Measurements from ENCODE around the gene KCNMA1.

Gene KCNMA1

DNA sequence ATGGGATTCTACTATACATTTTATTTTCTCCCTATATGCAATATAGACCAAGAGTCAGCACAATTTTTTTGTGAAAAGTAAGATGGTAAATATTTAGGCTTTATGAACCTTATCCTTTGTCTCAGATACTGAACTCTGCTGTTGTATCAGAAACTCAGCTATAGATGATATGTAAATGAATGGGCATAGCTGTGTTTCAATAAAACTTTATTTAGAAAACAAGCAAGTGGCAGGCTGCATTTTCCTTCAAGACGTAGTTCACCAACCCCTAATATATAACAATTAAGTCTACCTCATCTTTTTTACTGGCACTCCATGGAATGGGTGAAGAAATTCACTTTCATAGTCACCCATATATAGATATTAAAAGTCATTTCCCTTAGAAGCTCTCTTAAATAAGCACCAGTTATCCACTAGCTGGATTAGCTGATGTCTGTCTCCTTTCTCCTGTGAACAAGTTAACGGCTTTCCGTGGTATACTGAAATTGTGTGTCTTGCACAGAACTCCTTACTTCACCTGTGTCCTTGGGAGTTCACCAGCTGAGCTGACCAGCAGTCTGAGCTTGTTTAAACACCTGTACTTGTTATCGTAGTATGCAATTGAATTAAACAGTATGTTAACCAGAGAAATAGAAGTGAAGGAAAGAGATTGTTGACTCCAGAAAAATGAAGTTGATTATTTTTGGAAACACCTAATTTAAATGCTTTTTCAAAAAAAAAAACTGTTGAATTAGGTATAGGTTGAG, 770.6 kb downstream of the KCNMA1 start:
- H3K4me3 ChIP-seq: no peak overlapping the region
- no peak overlapping the region for H3K27ac ChIP-seq
- TF ChIP-seq Cebpa-rat (IDR thresholded peaks at IDR 0.05): no peak
- no peaks in the 10 kb centered on the region for H3K4me1 ChIP-seq
- H3K36me3 ChIP-seq: no peaks in the 10 kb centered on the region
- no peak overlapping the region for H3K4me2 ChIP-seq
- no peaks in the 10 kb centered on the region for H3K27me3 ChIP-seq
- no peaks in the 10 kb centered on the region for H3K9me3 ChIP-seq
- no peak overlapping the region for H3K9ac ChIP-seq
- H4K20me1 ChIP-seq: no peaks in the 10 kb centered on the region

DNA sequence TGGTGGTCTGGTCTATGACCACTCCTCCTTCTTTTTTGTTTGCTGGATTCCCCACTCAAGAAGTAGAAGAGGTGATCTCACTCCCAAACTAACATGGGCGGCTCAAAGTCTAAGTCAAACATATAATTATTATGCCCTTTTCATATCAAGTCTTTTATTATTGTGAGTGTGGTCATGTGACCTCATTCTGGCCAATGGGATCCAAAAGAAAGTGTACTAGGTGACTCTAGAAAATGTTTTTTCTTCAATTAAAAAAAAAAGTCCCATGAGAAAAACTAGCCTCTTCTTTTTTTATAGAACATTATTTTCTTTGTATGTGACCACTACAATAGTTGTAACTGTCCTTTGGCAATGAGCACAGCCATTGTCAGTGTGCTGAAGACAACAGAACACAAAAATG, 772.7 kb downstream of the KCNMA1 start:
- no peak for TF ChIP-seq Cebpa-rat (IDR thresholded peaks at IDR 0.05)
- no peaks in the 10 kb centered on the region for H3K9me3 ChIP-seq
- no peak overlapping the region for H3K27ac ChIP-seq
- H4K20me1 ChIP-seq: no peaks in the 10 kb centered on the region
- H3K4me1 ChIP-seq: no peaks in the 10 kb centered on the region
- H3K4me3 ChIP-seq: no peak overlapping the region
- no peaks in the 10 kb centered on the region for H3K27me3 ChIP-seq
- H3K36me3 ChIP-seq: no peaks in the 10 kb centered on the region
- no peak overlapping the region for H3K9ac ChIP-seq
- no peak overlapping the region for H3K4me2 ChIP-seq

DNA sequence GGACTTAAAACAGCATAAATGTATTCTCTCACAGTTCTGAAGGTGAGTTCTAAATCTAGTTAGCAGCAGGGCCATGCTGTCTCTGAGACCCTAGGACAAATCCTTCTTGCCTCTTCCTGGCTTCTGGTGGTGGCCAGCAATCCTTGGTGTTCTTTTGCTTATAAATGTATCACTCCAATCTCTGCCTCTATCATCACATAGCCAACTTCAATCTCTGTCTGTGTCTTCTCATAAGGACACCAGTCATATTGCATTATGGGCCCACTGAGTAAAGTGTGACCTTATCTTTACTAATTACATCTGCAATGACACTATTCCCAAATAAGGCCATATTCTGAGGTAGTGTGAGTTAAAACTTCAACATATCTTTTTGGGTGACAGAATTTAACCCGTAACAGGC, 778.9 kb downstream of the KCNMA1 start:
- H3K9me3 ChIP-seq: no peaks in the 10 kb centered on the region
- no peaks in the 10 kb centered on the region for H3K4me1 ChIP-seq
- no peak overlapping the region for H3K9ac ChIP-seq
- H3K4me3 ChIP-seq: no peak overlapping the region
- H3K27me3 ChIP-seq: no peaks in the 10 kb centered on the region
- no peaks in the 10 kb centered on the region for H3K36me3 ChIP-seq
- H3K4me2 ChIP-seq: no peak overlapping the region
- no peaks in the 10 kb centered on the region for H4K20me1 ChIP-seq
- TF ChIP-seq Cebpa-rat (IDR thresholded peaks at IDR 0.05): no peak
- H3K27ac ChIP-seq: no peak overlapping the region

DNA sequence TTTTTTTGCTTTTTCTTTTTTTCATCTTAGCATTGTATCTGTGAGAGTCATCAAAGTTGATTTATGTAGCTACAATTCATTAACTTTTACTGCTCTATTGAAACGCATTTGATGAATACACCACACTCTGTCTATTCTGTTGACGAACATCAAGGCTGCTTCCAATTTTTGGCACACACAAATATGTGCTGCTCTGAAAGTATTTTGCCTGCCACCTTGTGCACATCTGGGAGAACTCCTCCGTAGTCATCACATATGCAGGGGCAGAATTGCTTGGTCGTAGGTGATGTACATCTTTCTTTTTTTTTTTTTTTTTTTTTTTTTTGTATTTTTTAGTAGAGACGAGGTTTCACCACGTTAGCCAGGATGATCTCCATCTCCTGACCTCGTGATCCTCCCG, 796.8 kb downstream of the KCNMA1 start:
- no peaks in the 10 kb centered on the region for H3K27me3 ChIP-seq
- no peak for TF ChIP-seq Cebpa-rat (IDR thresholded peaks at IDR 0.05)
- no peak overlapping the region for H3K4me3 ChIP-seq
- H3K36me3 ChIP-seq: no peaks in the 10 kb centered on the region
- no peak overlapping the region for H3K27ac ChIP-seq
- no peaks in the 10 kb centered on the region for H4K20me1 ChIP-seq
- H3K4me1 ChIP-seq: no peaks in the 10 kb centered on the region
- no peak overlapping the region for H3K4me2 ChIP-seq
- no peak overlapping the region for H3K9ac ChIP-seq
- H3K9me3 ChIP-seq: peaks cover 4% of the 10 kb centered on the region; the same call in 1 of the 2 replicates

DNA sequence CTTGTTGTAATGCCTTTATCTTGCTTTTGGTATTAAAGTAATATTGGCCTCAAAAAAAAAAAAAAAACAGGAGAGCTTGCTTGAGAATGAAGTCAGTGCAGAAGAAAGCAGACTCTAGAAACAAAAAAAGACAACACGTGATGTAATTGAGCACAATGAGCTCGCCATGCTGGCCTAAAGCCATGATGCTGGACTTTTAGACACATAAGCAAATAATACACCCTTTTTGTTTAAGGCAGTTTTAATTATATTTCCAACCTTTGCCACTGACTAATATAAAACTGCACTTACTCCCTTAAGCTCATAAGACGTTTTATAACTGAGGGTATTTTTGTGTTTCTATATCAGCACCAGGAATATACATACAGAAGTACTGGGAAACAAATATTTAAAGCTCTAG, 798.3 kb downstream of the KCNMA1 start:
- Histone ChIP-seq H3K27ac (no peak overlapping the region), H3K9ac (no peak overlapping the region), H3K36me3 (no peaks in the 10 kb centered on the region), H3K9me3 (no peaks in the 10 kb centered on the region), H3K4me3 (no peak overlapping the region), H3K4me2 (no peak overlapping the region), H3K4me1 (no peaks in the 10 kb centered on the region), H4K20me1 (no peaks in the 10 kb centered on the region), H3K27me3 (no peaks in the 10 kb centered on the region)
- no peak for TF ChIP-seq Cebpa-rat (IDR thresholded peaks at IDR 0.05)

DNA sequence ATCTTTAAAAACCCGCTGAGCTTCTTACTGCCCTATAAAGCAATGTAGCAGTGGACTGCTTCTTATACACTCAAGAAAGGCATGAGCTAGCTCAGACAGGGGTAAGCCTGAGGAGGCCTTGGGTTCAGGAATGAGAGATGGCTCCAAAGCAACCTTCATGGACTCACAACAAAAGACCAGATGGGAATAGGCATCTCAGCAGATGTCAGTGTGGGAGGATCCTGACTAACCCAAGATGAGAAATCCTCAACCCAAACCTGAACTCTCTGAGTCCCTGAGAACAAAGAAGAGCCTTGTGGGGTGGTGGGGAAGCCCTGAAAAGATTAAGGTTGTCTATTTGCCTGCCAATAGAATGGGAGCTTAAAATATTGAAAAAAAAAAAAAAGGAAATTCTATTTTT, 807.4 kb downstream of the KCNMA1 start:
- TF ChIP-seq Cebpa-rat (IDR thresholded peaks at IDR 0.05): no peak
- Histone ChIP-seq H3K9ac (no peak overlapping the region), H3K4me1 (no peaks in the 10 kb centered on the region), H3K4me3 (no peak overlapping the region), H3K27ac (no peak overlapping the region), H3K4me2 (no peak overlapping the region), H3K27me3 (no peaks in the 10 kb centered on the region), H4K20me1 (no peaks in the 10 kb centered on the region), H3K9me3 (no peaks in the 10 kb centered on the region), H3K36me3 (no peaks in the 10 kb centered on the region)

DNA sequence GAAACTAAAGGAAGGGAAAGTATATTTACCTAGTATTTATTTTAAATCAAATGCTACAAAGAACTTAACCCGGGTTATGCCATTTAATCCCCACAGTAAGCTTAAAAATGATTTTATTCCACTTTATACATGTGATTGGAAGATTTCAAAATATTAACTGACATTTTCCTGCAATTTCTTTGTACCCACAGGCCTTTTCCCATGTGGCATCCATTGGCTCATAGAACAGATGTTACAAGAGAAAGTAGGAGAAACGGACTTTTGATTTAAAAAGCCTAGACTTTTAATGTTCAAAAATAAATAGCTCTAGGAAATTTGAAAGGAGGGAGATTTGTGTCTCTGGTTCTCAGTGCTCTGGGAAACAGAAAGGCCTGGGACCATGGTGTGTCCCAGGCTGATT, 807.9 kb downstream of the KCNMA1 start:
- TF ChIP-seq Cebpa-rat (IDR thresholded peaks at IDR 0.05): no peak
- Histone ChIP-seq H3K9me3 (no peaks in the 10 kb centered on the region), H3K4me3 (no peak overlapping the region)

More for the DNA sequence above, 807.9 kb downstream of the KCNMA1 start:
- Histone ChIP-seq H3K4me2 (no peak overlapping the region), H3K4me1 (no peaks in the 10 kb centered on the region), H3K27me3 (no peaks in the 10 kb centered on the region), H3K36me3 (no peaks in the 10 kb centered on the region), H4K20me1 (no peaks in the 10 kb centered on the region), H3K27ac (no peak overlapping the region), H3K9ac (no peak overlapping the region)
